SK-N-SH (cell line): ENCODE results near the gene TEX44.
"Not testable (repeated sequence)": the region's sequence is repeated elsewhere in the genome, so short reads cannot be mapped to it uniquely, and the experiment has no call there.

Source experiments
- CTCF ChIP-seq: fragments of 200-600 bp; sonication (generic); IDR thresholded peaks from 2 replicates; pipeline ENCODE4 v1.6.1; 2017; ENCODE audit warnings: antibody characterized with exemption, mild to moderate bottlenecking, moderate library complexity
- POLR2AphosphoS5 ChIP-seq: IDR thresholded peaks from 2 replicates; pipeline ENCODE4 v1.6.1; 2012; ENCODE audit warnings: low read depth, low read length
- RAD21 ChIP-seq: IDR thresholded peaks from 2 replicates; pipeline ENCODE4 v1.6.1; 2012; ENCODE audit warnings: mild to moderate bottlenecking, low read length
- RFX5 ChIP-seq: IDR thresholded peaks from 2 replicates; pipeline ENCODE4 v1.6.1; 2012; ENCODE audit warnings: mild to moderate bottlenecking, improper control_type of control experiment, low read length
- YY1 ChIP-seq: IDR thresholded peaks from 2 replicates; pipeline ENCODE4 v1.4.0; 2012; ENCODE audit warnings: low read depth, mild to moderate bottlenecking

GRCh38 chr2:231578655-231579054 is 14.0 kb upstream of the TEX44 start:
- TF ChIP-seq CTCF, POLR2AphosphoS5, RAD21, RFX5, YY1: not testable (repeated sequence)
